ENCODE measurements around the gene NCOR2.

Gene NCOR2

DNA sequence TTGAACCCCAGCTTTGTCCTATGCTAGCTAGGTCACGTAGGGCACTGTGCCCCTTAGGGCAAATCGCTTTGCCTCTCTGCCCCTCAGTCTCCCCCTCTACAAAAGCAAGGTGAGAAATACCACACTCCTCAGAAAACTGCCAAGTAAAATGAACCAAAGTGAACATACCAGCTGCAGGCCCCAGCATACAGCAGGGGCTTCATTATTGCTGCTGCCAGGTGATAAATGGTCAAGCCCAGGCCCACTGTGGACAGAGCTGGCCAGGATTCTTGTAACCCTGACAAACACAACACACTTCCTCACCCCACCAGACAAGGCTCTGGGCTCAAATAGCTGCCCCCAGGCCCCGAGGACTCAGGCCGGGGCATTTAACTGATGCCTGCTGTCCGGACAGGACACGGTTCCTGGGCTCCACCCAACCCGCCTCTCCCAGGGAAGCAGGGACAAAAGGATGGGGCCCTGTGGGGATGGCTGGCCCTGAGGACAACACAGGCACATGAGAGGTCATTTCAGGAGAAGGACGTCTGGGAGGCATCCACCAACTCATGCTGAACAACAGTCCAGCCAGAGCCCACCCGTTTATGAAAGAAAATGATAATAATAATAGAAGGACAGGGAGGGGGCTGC, 36.7 kb downstream of the NCOR2 start:
- Histone ChIP-seq H3K4me1 (ENCODE audit: control insufficient read depth, insufficient read depth, low read length) (peaks cover 9% of the 10 kb centered on the region), H3K4me3 (ENCODE audit: low read length) (no peak overlapping the region), H3K27me3 (ENCODE audit: control insufficient read depth, insufficient read depth, low read length) (no peaks in the 10 kb centered on the region), H3K9ac (ENCODE audit: low read length) (no peak overlapping the region), H3K9me3 (ENCODE audit: control insufficient read depth, low read length) (no peaks in the 10 kb centered on the region), H3K36me3 (ENCODE audit: control insufficient read depth, insufficient read depth, low read length) (no peaks in the 10 kb centered on the region)

DNA sequence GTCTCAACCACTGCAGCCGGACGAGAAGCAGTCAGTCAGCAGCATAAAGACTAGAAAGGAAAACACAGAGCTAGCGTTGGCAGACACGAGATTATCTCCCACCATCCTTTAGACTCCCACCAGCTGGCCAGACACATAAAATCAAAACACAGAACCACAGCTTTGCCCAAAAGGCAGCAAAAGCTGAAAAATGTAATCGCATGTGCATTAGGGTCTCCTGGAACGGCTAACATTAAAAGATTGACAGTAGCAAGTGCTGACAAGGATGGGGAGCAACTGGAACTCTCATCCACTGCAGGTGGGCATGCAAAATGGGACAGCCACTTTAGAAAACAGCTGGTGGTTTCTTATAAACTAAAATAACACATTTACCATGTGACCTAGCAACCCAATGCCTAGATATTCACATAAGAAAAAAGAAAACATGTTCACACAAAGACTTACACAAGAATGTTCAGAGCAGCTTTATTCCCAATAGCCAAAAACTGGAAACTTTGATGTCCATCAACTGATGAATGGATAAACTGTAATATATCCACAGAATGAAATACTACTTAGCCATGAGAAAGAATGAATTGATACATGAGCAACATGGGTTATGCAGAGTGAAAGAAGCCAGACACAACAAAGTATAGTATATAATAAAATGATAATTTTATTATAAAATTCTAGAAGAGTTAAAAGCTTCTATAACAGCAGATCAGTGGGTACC, 37.7 kb downstream of the NCOR2 start:
- H3K4me1 ChIP-seq (ENCODE audit: control insufficient read depth, insufficient read depth, low read length) = peaks cover 4% of the 10 kb centered on the region

DNA sequence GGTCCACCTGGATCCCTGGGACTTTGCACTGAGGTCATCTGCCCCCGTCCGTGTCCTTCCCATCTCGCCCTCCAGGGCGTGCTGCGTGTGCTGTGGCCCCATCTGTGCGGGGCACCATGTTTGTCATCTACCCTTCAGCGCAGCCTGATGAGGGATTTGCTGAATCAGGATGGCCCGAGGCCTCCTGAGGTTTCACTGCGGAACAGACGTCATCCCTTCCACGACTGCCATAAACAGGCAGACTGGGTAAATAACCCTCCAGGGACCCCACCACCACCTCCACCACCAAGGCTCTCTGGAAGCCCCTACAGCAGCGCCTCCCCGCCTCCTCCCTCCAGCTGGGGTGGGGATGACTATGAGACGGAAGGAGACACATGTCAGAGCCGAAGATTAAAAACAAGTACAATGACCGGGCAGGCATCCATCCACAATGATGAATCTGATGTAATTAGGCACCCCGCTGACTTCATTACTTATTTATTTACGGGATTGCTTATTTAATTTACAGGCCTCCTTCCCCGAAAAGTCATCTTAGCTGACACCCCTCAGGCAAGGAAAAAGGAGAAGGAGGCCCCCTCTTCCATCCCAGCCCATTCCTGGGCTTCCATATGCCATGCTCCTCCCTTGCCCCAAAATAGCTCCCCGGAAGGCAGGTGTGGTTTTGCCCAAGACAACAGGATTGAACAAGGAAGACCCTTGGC, 39.4 kb downstream of the NCOR2 start:
- Histone ChIP-seq H3K36me3 (ENCODE audit: control insufficient read depth, insufficient read depth, low read length) (no peaks in the 10 kb centered on the region), H3K9ac (ENCODE audit: low read length) (no peak overlapping the region), H3K27me3 (ENCODE audit: control insufficient read depth, insufficient read depth, low read length) (no peaks in the 10 kb centered on the region), H3K9me3 (ENCODE audit: control insufficient read depth, low read length) (no peaks in the 10 kb centered on the region), H3K4me1 (ENCODE audit: control insufficient read depth, insufficient read depth, low read length) (no peaks in the 10 kb centered on the region), H3K4me3 (ENCODE audit: low read length) (no peak overlapping the region)

More for the DNA sequence above, 37.7 kb downstream of the NCOR2 start:
- Histone ChIP-seq H3K36me3 (ENCODE audit: control insufficient read depth, insufficient read depth, low read length) (no peaks in the 10 kb centered on the region), H3K4me3 (ENCODE audit: low read length) (no peak overlapping the region), H3K27me3 (ENCODE audit: control insufficient read depth, insufficient read depth, low read length) (no peaks in the 10 kb centered on the region), H3K9ac (ENCODE audit: low read length) (no peak overlapping the region), H3K9me3 (ENCODE audit: control insufficient read depth, low read length) (no peaks in the 10 kb centered on the region)

DNA sequence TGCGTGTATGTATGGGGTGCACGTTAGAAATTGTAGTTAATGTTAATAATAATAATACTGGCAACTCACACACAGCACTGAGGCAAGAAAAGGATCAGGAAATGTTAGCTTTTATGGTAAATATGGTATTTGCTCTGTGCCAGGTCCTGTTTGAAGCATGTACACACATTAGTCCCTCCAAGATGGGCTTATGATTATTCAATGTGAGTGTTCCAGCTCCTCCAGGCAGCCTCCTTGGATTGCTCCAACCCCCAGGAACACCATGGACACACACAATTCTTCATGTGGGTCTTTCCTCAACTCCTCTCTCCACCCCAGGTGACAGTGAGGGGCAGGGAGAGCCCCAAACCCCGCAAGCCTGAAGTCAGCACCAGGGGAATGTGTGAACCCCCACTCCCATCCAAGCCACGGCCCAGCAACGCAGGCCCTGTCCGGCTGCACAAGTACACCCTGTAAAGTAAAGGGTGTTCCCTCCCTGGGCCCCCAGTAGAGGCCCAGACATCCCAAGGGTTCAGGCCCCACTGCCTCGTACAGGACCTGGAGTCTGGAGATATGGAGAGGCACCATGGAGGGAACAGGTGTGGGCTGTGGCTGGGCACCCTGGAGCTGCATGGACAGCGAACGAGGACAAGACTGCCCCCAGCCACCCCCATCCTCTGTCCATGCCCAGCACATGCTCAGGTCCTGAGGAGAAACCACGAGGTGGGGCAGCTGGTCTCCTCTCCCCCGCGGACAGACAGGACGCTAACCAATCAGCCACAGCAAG, 41.3 kb downstream of the NCOR2 start:
- Histone ChIP-seq H3K9ac (ENCODE audit: low read length) (no peak overlapping the region), H3K4me3 (ENCODE audit: low read length) (no peak overlapping the region), H3K4me1 (ENCODE audit: control insufficient read depth, insufficient read depth, low read length) (peaks cover 1% of the 10 kb centered on the region), H3K36me3 (ENCODE audit: control insufficient read depth, insufficient read depth, low read length) (no peaks in the 10 kb centered on the region), H3K27me3 (ENCODE audit: control insufficient read depth, insufficient read depth, low read length) (no peaks in the 10 kb centered on the region), H3K9me3 (ENCODE audit: control insufficient read depth, low read length) (no peaks in the 10 kb centered on the region)

DNA sequence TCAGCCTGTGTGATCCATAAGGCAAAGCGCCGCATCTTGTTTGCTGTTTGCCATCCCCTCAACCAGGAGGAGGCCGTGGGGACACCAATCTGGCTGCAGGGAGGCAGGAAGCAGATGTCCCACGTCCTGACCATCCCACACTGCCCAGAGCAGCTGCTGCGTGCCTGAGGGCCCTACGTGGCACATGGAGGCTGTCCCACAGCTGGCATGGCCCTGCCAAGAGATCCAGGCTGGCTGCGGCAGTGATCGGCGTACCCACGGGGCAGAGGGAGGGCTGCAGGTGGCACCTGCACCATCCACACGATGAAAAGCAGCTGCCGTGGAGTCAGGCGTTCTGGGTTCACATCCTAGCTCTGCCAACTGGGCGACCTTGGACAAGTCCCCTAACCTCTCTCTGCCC, 42.0 kb downstream of the NCOR2 start:
- Histone ChIP-seq H3K4me1 (ENCODE audit: control insufficient read depth, insufficient read depth, low read length) (peaks cover 8% of the 10 kb centered on the region), H3K4me3 (ENCODE audit: low read length) (no peak overlapping the region), H3K36me3 (ENCODE audit: control insufficient read depth, insufficient read depth, low read length) (no peaks in the 10 kb centered on the region), H3K9me3 (ENCODE audit: control insufficient read depth, low read length) (no peaks in the 10 kb centered on the region), H3K27me3 (ENCODE audit: control insufficient read depth, insufficient read depth, low read length) (no peaks in the 10 kb centered on the region), H3K9ac (ENCODE audit: low read length) (no peak overlapping the region)

DNA sequence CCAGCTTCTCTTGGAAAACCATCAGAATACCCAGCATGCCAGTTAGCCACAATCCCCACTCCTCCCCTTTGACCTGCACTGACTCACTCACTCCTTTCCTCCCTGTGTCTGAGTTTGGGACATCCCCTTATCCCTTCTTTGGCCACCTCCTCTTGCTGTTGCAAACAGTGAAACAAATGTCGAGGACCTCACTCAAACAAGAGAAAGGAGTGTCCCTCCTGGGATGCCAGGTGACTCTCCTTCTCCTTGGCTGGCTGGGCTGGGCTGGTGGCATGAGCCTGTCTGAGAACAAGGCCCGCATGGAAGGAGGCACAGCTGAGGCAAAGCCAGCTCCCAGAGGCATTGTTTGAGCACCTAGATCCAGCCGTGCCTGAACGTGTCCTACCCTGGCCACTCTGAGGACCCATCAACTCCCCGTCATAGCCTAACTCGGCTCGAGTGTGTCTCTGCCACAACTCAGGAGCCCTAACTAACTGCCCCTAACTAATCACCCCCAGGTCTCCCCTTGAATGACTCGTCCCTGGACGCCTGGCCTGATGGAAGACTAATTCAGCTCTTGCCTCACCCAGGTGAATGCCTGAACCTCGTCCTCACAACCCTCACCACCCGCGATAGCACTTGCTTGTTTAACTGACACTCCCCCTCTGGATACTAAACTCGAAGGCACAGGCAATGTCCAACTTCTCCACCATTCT, 43.0 kb downstream of the NCOR2 start:
- H3K36me3 ChIP-seq (ENCODE audit: control insufficient read depth, insufficient read depth, low read length) = no peaks in the 10 kb centered on the region
- no peak overlapping the region for H3K4me3 ChIP-seq (ENCODE audit: low read length)
- peaks cover 18% of the 10 kb centered on the region for H3K4me1 ChIP-seq (ENCODE audit: control insufficient read depth, insufficient read depth, low read length)
- H3K9ac ChIP-seq (ENCODE audit: low read length) = no peak overlapping the region
- H3K27me3 ChIP-seq (ENCODE audit: control insufficient read depth, insufficient read depth, low read length) = no peaks in the 10 kb centered on the region
- no peaks in the 10 kb centered on the region for H3K9me3 ChIP-seq (ENCODE audit: control insufficient read depth, low read length)

DNA sequence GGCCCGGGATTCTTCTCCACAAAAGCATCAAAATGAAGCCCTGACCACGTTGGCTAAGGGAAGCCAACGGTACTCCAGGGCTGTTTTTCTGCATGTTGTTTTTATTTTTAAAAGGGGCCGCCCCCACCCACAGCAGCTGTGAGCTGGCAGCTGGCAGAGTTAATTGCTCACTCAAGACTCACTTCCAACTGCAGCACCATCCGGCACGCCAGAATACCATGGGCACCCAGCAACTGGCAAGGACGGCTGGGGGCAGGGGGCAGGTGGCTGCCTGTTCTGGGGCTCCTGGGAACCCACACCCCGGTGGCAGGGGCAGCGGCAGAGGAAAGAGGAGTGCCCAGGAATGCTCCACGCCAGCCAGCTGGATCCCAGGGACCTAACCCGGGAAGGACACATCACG, 44.3 kb downstream of the NCOR2 start:
- H3K4me1 ChIP-seq (ENCODE audit: control insufficient read depth, insufficient read depth, low read length) = peaks cover 31% of the 10 kb centered on the region
- H3K36me3 ChIP-seq (ENCODE audit: control insufficient read depth, insufficient read depth, low read length) = no peaks in the 10 kb centered on the region
- no peak overlapping the region for H3K9ac ChIP-seq (ENCODE audit: low read length)
- H3K27me3 ChIP-seq (ENCODE audit: control insufficient read depth, insufficient read depth, low read length) = no peaks in the 10 kb centered on the region
- no peak overlapping the region for H3K4me3 ChIP-seq (ENCODE audit: low read length)
- no peaks in the 10 kb centered on the region for H3K9me3 ChIP-seq (ENCODE audit: control insufficient read depth, low read length)

DNA sequence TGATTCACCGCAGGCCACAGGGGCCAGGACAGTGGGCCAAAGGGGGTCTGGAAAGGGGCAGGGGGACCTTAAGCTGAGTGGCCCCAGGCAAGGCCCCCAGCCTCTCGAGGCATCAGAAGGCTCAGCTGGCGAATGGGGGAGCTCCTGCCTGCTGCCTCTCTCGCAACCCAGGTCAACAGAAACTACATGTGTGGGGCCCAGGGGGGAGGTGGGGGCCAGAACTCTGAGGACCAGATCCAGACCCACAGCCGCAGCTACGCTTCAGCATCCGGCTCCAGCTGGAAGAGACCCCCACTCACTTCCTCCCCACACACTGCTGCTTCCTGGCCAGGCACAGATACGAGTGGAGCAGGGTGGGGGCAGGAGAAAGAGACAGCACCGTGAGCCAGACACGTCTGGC, 46.5 kb downstream of the NCOR2 start:
- no peak overlapping the region for H3K4me3 ChIP-seq (ENCODE audit: low read length)
- H3K9ac ChIP-seq (ENCODE audit: low read length) = no peak overlapping the region
- no peaks in the 10 kb centered on the region for H3K36me3 ChIP-seq (ENCODE audit: control insufficient read depth, insufficient read depth, low read length)
- no peaks in the 10 kb centered on the region for H3K9me3 ChIP-seq (ENCODE audit: control insufficient read depth, low read length)
- peaks cover 53% of the 10 kb centered on the region for H3K4me1 ChIP-seq (ENCODE audit: control insufficient read depth, insufficient read depth, low read length)
- H3K27me3 ChIP-seq (ENCODE audit: control insufficient read depth, insufficient read depth, low read length) = no peaks in the 10 kb centered on the region

DNA sequence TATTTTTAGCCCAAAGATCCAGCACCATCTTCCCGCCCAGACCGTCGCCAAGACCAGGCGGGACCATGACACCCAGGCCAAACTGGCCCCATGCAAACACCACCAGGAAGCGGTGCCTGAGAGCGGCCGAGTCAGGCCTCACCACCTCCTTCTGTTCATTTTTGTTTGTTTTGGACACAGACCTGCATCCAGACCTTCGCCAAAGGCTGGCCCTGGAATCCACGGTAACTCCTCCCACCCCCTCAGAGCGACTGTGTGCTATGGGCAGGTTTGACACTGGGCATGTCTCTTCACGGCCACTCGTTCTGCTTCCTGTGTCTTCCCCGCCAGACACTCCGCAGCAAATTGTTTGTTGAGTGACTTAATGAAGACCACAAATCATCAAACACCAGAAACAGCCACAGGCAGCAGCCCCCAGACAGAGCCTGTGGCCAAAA, 47.1 kb downstream of the NCOR2 start:
- Histone ChIP-seq H3K36me3 (ENCODE audit: control insufficient read depth, insufficient read depth, low read length) (no peaks in the 10 kb centered on the region), H3K9me3 (ENCODE audit: control insufficient read depth, low read length) (no peaks in the 10 kb centered on the region), H3K27me3 (ENCODE audit: control insufficient read depth, insufficient read depth, low read length) (no peaks in the 10 kb centered on the region), H3K4me1 (ENCODE audit: control insufficient read depth, insufficient read depth, low read length) (peaks cover 57% of the 10 kb centered on the region), H3K4me3 (ENCODE audit: low read length) (no peak overlapping the region), H3K9ac (ENCODE audit: low read length) (peak overlapping the region; percentile 67)

DNA sequence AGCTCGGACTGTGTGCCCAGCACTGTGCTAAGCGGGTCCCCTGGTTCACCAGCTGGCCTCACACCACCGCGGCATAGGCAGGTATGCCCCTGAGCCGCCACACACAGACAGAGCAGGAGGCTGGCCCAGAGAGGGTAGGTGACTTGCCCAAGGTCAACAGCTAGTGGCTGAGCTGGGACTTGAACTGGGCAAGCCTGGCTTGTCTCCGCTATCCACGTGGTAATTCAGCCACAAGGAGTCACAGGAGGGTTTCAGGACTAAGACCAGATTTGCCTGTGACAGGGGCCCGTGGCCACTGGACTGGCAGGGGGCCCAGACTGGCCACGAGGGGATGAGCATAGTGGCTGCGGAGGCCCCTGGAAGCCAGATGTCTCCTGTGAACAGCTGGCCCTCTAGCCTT, 47.7 kb downstream of the NCOR2 start:
- Histone ChIP-seq H3K4me1 (ENCODE audit: control insufficient read depth, insufficient read depth, low read length) (peaks cover 57% of the 10 kb centered on the region), H3K36me3 (ENCODE audit: control insufficient read depth, insufficient read depth, low read length) (no peaks in the 10 kb centered on the region), H3K4me3 (ENCODE audit: low read length) (no peak overlapping the region), H3K27me3 (ENCODE audit: control insufficient read depth, insufficient read depth, low read length) (no peaks in the 10 kb centered on the region), H3K9ac (ENCODE audit: low read length) (peak overlapping the region; percentile 67), H3K9me3 (ENCODE audit: control insufficient read depth, low read length) (no peaks in the 10 kb centered on the region)

DNA sequence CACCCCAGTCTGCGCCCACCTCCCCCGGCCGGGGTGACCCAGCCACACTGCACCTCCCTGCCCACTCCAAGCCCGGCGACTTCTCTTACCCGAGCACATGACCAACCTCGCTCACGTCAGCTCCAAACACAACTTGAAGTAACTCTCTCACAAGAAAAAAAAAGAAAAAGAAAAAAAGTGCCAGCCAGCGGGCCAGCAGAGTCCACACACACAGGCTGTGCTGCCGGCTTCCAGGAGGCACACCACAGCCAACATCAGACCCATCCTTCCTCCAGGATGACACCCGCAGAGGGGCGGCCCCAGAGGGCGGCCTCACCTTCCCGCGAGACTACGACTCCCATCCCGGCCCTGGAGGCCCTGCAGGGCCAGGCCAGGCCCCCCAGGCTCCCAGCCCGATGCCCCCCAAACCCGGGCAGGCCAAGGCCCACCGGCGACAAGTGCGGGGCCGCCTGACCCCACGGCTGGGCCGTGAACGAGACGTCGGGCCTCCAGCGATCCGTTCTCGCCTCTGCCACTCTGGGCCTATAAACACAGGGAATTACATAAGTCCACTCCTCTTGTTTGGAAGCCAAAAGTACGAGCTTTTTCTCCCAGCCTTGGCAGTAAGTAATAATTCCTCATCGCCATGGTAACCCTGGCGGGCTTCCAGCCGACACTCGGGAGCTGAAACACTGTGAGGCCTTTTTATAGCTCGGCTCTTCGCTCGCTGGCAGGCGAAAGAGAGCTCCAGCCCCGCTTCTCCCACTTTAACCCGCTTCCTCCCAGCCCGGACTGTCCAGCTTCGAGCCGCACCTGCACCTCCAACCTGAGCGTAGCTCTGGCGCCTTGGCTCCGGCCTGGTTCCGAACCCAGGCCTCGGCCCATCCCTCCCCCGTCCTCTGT, 49.1 kb downstream of the NCOR2 start:
- Histone ChIP-seq H3K36me3 (ENCODE audit: control insufficient read depth, insufficient read depth, low read length) (no peaks in the 10 kb centered on the region), H3K4me1 (ENCODE audit: control insufficient read depth, insufficient read depth, low read length) (peaks cover 62% of the 10 kb centered on the region), H3K4me3 (ENCODE audit: low read length) (no peak overlapping the region), H3K9ac (ENCODE audit: low read length) (peak overlapping the region; percentile 67), H3K27me3 (ENCODE audit: control insufficient read depth, insufficient read depth, low read length) (no peaks in the 10 kb centered on the region), H3K9me3 (ENCODE audit: control insufficient read depth, low read length) (no peaks in the 10 kb centered on the region)
